Mammary epithelial cell (primary cell): ENCODE data around the gene SAMD5.

Experiments used
- CTCF ChIP-seq, 2 donors: IDR thresholded peaks in 1 of 2; conservative IDR thresholded peaks in 1 of 2; 2 replicates each; pipeline ENCODE4 v1.5.1; 2011 to 2012; ENCODE audit warnings: inconsistent platforms in 2 of 2, low read length in 2 of 2, mild to moderate bottlenecking in 2 of 2, control low read depth in 1 of 2, low read depth in 1 of 2; ENCODE audit not compliant: insufficient read depth in 1 of 2; ENCODE audit errors: extremely low read depth in 1 of 2
- EZH2 ChIP-seq: IDR thresholded peaks from 2 replicates; pipeline ENCODE4 v1.6.1; 2012; ENCODE audit warnings: low read length, inconsistent platforms, borderline replicate concordance

GRCh38 chr6:147544420-147544819 lies 35.9 kb downstream of the SAMD5 start:
- TF ChIP-seq CTCF (conservative IDR thresholded peaks at IDR 0.05 in 1 of 2, IDR thresholded peaks at IDR 0.05 in 1 of 2; ENCODE audit: extremely low read depth in 1 of 2, insufficient read depth in 1 of 2, low read depth in 1 of 2, low read length in 2 of 2) (no peak), EZH2 (no peak)
